ENCODE data around the gene GRIK2. TPM values are rescaled to one million over a fixed set of nuclear protein-coding genes. Genes with fewer than 3 reads are reported as not detected.

GRIK2 gene
- total and polyA plus RNA-seq, 2 donors (not counting 3 experiments of a cell fraction or from before 2014, with no cell fraction given), result not detected

GRCh38 chr6:101740631-101741030, 347.1 kb downstream of the GRIK2 start:
- no peaks in the 10 kb centered on the region for H4K20me1 ChIP-seq (replicated peaks; ENCODE audit: control insufficient read depth, extremely low read depth, insufficient read depth, low read length)
- TF ChIP-seq POLR2A (IDR thresholded peaks at IDR 0.05; ENCODE audit: low read depth, low read length) (no peak), MAX (IDR thresholded peaks at IDR 0.05; ENCODE audit: insufficient read depth, insufficient read length) (no peak), FOS (IDR thresholded peaks at IDR 0.05; ENCODE audit: borderline replicate concordance, insufficient read depth, low read length) (no peak), JUN (IDR thresholded peaks at IDR 0.05; ENCODE audit: borderline replicate concordance, insufficient read depth, insufficient read length, low read depth) (no peak), POLR2AphosphoS5 (IDR thresholded peaks at IDR 0.05; ENCODE audit: insufficient read depth, low read depth, low read length) (no peak), GATA2 (IDR thresholded peaks at IDR 0.05; ENCODE audit: insufficient read depth, insufficient read length, low read depth, low read length) (no peak), EZH2 (IDR thresholded peaks at IDR 0.05; ENCODE audit: borderline replicate concordance, low read depth, low read length, severe bottlenecking) (no peak), CTCF (IDR thresholded peaks at IDR 0.05; ENCODE audit: extremely low read depth in 1 of 2, insufficient read depth in 1 of 2, low read depth in 1 of 2, low read length in 2 of 2) (no peak), MYC (IDR thresholded peaks at IDR 0.05; ENCODE audit: low read depth, low read length) (no peak)
- H3K36me3 ChIP-seq (ENCODE audit: control insufficient read depth in 2 of 2, extremely low read depth in 1 of 2, insufficient read depth in 2 of 2, low read length in 2 of 2), result no peaks in the 10 kb centered on the region
- H2AFZ ChIP-seq (ENCODE audit: low read depth, low read length), result no peak overlapping the region
- intact Hi-C loops (cut with micrococcal nuclease), result loop anchor here (1.0 to 2.0 kb wide), 2 partner anchors 18 to 66 kb away; no protein-coding TSS in a partner anchor
- H3K79me2 ChIP-seq (ENCODE audit: control insufficient read depth, insufficient read depth, low read length), result no peaks in the 10 kb centered on the region
- H3K4me1 ChIP-seq (ENCODE audit: control insufficient read depth, extremely low read depth, insufficient read depth, low read length), result peaks cover 8% of the 10 kb centered on the region
- no peak overlapping the region for H3K27ac ChIP-seq (ENCODE audit: insufficient read depth, low read depth, low read length)
- dilution Hi-C loops (cut with MboI; ENCODE audit: extremely low pct_ligation_motif_present, low sequenced_read_pairs), result no loop called here
- POLR2A ChIA-PET, result no interaction called here
- H3K4me2 ChIP-seq (ENCODE audit: insufficient read depth, low read length), result no peak overlapping the region
- H3K9me3 ChIP-seq (replicated peaks; ENCODE audit: control insufficient read depth, insufficient read depth, low read length), result no peaks in the 10 kb centered on the region
- H3K4me3 ChIP-seq (replicated peaks in 1 of 3; ENCODE audit: insufficient read depth in 1 of 3, low read depth in 1 of 3, low read length in 3 of 3), result no peak overlapping the region
- FAIRE-seq (no peak), DNase-seq (ENCODE audit: low read depth, low spot score) (no peak)
- H3K9ac ChIP-seq (replicated peaks; ENCODE audit: extremely low read depth, insufficient read depth, low read length), result no peak overlapping the region
- H3K27me3 ChIP-seq (ENCODE audit: control insufficient read depth in 2 of 2, insufficient read depth in 2 of 2, low read length in 2 of 2), result no peaks in the 10 kb centered on the region
- BruUV-seq (replicated peaks), result no TSS peak
- H3K9me1 ChIP-seq (replicated peaks; ENCODE audit: control insufficient read depth, extremely low read depth, insufficient read depth, low read length), result no peaks in the 10 kb centered on the region
- CTCF ChIA-PET, result no interaction called here

Data from endothelial cell of umbilical vein (primary cell).